ENCODE data around the gene SH3BP5.

DNA sequence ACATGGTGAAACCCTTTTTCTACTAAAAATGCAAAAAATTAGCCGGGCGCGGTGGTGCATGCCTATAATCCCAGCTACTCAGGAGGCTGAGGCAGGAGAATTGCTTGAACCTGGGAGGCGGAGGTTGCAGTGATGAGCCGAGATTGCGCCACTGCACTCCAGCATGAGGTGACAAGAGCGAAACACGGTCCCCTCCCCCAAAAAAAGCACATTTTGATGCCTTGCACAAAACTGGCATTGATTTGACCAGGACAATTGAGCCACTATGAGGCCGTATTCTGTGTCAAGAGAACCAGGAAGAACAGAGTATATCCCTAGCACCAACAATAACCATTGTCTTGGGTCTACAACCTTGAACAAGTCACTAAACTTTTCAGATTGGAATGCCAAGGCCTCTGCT, 50.6 kb downstream of the SH3BP5 start:
- TF ChIP-seq, protein P1, sequence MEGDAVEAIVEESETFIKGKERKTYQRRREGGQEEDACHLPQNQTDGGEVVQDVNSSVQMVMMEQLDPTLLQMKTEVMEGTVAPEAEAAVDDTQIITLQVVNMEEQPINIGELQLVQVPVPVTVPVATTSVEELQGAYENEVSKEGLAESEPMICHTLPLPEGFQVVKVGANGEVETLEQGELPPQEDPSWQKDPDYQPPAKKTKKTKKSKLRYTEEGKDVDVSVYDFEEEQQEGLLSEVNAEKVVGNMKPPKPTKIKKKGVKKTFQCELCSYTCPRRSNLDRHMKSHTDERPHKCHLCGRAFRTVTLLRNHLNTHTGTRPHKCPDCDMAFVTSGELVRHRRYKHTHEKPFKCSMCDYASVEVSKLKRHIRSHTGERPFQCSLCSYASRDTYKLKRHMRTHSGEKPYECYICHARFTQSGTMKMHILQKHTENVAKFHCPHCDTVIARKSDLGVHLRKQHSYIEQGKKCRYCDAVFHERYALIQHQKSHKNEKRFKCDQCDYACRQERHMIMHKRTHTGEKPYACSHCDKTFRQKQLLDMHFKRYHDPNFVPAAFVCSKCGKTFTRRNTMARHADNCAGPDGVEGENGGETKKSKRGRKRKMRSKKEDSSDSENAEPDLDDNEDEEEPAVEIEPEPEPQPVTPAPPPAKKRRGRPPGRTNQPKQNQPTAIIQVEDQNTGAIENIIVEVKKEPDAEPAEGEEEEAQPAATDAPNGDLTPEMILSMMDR (conservative IDR thresholded peaks at IDR 0.05 in 1 of 2, IDR thresholded peaks at IDR 0.05 in 1 of 2; ENCODE audit: low read depth in 1 of 2, low read length in 2 of 2) = no peak
- TF ChIP-seq EZH2 (IDR thresholded peaks at IDR 0.05; ENCODE audit: low read length, missing control alignments) = no peak

All from fibroblast of lung (primary cell).